HEK293T (cell line): ENCODE measurements around the gene TMEM72.

ENCODE experiments used
- L3MBTL2 ChIP-seq: fragments of 450-650 bp; conservative IDR thresholded peaks from 2 replicates; pipeline ENCODE4 v1.6.1; 2016; ENCODE audit warnings: mild to moderate bottlenecking
- PKNOX1 ChIP-seq: fragments of 450-650 bp; IDR thresholded peaks from 2 replicates; pipeline ENCODE4 v1.6.1; 2016
- SUZ12 ChIP-seq: fragments of 450-650 bp; IDR thresholded peaks from 2 replicates; pipeline ENCODE4 v1.6.1; 2016; ENCODE audit warnings: mild to moderate bottlenecking
- ZNF384 ChIP-seq: fragments of 450-650 bp; IDR thresholded peaks from 2 replicates; pipeline ENCODE4 v1.6.1; 2016

- no peak for TF ChIP-seq ZNF384
- TF ChIP-seq L3MBTL2, result no peak
- TF ChIP-seq SUZ12, result no peak
- no peak for TF ChIP-seq PKNOX1
These were observed 45.9 kb downstream of the TMEM72 start for GRCh38 chr10:44956717-44957706.
